ENCODE results near the gene LRR1. TPM values are rescaled to one million over a fixed set of nuclear protein-coding genes. Genes with fewer than 3 reads are reported as not detected.
"Not testable (repeated sequence)": the region's sequence is repeated elsewhere in the genome, so short reads cannot be mapped to it uniquely, and the experiment has no call there.

LRR1 gene
- total RNA-seq, 1 donor from 2014 or later = 48.4 TPM

DNA sequence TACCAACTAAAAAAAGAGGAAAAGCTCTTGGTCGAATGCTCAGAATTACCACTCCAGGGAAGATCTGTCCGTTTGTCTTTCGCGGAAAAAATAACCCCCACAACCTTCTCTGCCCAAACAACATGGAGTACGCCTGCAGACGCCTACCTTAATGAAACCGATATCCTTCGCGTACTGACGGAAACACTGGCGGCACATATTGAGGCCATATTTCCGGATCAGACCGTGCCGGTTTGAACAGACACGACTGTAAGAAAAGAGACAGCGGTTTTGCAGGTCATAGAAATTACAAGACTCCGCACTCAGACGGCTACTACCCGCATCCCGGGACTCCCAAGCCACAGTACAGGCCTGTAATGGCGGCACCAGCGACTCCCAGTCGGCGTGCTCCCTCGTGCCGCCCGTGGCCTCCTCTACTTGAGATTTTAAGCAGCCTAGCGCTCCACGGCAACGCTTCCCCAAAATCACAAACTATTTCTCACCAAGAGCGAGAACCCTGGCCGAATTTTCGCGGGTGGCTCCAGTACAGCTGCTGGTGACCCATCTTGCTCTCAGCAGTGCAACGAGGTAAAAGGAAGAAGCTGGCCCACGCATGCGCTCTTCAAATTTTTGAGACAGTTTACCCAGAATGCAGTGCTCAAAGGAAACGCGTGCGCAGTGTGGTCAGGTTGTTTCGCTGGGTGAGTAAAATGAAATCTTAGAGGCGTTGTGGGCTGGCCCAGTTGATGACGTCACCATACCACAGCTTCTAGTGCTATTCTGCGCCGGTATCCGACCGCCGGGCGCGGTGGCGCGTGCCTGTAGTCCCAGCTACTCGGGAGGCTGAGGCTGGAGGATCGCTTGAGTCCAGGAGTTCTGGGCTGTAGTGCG, 12.7 kb upstream of the LRR1 start, which contains the start of gene RPS29:
RPS29 (minus strand) TSS at position 578 of the 870 bp plus-strand sequence; CDS start at position 544, 34 bp downstream.
- intact Hi-C loops (cut with micrococcal nuclease) = loop anchor here (1.0 to 5.0 kb wide), 10 partner anchors 8 to 727 kb away; partner anchors contain the start of genes DMAC2L, L2HGDH, LRR1 and MGAT2

DNA sequence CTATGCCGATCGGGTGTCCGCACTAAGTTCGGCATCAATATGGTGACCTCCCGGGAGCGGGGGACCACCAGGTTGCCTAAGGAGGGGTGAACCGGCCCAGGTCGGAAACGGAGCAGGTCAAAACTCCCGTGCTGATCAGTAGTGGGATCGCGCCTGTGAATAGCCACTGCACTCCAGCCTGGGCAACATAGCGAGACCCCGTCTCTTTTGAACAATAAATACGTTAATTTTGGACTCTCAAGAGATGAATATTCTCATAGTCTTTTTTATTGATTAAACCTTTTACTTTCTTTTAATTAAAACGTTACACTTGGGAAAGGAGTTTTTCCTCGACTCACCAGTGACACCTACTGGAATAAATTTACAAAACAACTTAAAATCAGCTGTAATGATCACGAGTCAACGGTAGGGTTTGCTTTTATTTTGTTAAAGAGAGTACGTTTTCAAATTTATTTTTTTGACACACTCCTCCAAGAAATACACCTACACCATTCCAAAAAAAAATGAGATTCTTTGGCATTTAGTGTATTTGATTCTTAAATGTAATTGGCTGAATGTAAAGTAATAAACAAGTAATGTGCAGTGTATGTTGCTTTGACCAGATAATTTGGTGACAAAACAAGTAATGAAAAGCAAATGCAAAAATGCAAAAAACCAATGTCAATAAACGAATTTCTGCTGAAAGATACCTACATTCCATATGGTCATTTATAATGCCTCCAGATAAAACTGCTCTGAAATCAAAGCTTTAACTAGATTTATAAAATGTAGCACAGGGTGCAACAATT, 11.9 kb upstream of the LRR1 start:
- intact Hi-C loops (cut with micrococcal nuclease) = loop anchor here (1.0 to 5.0 kb wide), 10 partner anchors 7 to 726 kb away; partner anchors contain the start of genes DMAC2L, L2HGDH, LRR1 and MGAT2

DNA sequence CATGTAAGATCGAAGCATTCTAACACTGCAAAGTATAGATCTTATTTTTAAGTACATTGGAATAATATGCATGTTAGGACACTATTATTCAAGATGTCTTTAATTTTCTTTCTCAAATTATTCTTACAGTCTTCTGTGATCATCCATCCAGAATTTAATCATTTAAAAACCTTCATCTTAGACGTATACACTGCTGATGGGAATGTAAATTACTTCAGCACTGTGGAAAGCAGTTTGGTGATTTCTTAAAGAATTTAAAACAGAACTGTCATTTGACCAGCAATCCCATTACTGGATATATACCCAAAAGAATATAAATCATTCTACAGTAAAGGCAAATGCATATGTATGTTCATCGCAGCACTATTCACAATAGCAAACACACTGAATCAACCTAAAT, 9.4 kb upstream of the LRR1 start:
- intact Hi-C loops (cut with micrococcal nuclease) = loop anchor here (5.0 kb wide), 1 partner anchor 127 kb away; no protein-coding TSS in a partner anchor

- intact Hi-C loops (cut with micrococcal nuclease) = no loop called here
Measured at GRCh38 chr14:49593016-49593415, 5.7 kb upstream of the LRR1 start.

GRCh38 chr14:49594347-49595091, 4.2 kb upstream of the LRR1 start:
- intact Hi-C loops (cut with micrococcal nuclease) = loop anchor here (1.0 kb wide), 1 partner anchor 8 kb away; the partner anchor contains the start of gene RPS29

DNA sequence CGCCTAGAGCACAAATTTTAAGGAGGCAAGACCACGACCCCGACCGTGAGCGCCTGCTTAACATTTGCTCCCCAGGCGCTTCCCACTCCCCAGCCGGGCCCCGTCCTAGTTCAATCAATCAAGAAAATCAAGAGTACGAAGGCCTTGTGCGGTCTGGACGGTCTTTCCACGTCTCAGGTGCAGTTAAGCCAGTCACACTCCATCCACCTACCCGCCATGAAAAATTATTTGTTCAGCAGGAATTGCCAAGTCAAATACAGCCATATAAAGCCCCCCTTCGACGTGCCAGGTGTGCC, 603 bp upstream of the LRR1 start:
- intact Hi-C loops (cut with micrococcal nuclease) = loop anchor here (1.0 kb wide), 3 partner anchors 12 to 36 kb away; partner anchors contain the start of genes MGAT2, RPL36AL and RPS29

DNA sequence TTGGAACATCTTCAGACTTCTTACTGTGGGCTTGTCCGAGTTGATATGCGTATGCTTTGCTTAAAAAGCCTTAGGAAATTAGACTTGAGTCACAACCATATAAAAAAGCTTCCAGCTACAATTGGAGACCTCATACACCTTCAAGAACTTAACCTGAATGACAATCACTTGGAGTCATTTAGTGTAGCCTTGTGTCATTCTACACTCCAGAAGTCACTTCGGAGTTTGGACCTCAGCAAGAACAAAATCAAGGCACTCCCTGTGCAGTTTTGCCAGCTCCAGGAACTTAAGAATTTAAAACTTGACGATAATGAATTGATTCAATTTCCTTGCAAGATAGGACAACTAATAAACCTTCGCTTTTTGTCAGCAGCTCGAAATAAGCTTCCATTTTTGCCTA, 8.8 kb downstream of the LRR1 start:
- intact Hi-C loops (cut with micrococcal nuclease) = no loop called here

DNA sequence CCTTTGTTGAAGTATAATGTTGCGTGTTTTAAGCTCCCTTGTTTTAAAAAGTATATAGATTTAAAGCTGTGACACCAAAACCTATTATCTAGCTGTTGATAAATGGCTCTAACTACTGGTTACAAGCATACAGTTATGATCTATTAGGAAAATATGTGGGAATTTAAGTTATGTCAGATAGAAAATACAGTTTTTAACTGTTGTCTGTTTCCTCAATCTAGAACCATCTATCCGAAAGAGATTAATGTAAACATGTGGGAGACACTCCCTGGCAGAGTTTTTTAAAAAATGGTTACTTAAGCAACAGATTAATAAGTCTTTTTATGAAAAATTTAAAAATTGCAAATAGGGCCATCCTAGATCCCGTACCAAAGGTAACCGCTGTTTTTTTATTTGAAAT, 13.5 kb downstream of the LRR1 start:
- intact Hi-C loops (cut with micrococcal nuclease) = no loop called here

DNA sequence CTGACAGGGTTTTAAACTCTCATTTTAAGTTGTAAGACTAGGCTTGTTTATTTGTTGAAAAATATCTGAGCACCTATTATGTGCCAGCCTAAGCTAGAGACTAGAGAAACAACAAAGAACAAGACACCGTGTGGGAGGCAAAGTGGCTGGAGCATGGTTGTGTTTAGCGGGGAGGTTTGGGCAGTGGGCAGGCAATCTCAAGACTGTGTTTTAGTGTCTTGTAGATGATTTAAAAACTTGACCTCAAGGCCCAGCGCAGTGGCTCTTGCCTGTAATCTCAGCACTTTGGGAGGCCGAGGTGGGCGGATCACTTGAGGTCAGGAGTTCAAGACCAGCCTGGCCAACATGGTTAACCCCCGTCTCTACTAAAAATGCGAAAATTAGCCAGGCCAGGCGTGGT, 13.9 kb downstream of the LRR1 start:
- intact Hi-C loops (cut with micrococcal nuclease) = no loop called here

GRCh38 chr14:49614196-49614595, 15.5 kb downstream of the LRR1 start:
- intact Hi-C loops (cut with micrococcal nuclease) = no loop called here

- intact Hi-C loops (cut with micrococcal nuclease) = no loop called here
Measured at GRCh38 chr14:49615776-49616175, 17.0 kb downstream of the LRR1 start.

- intact Hi-C loops (cut with micrococcal nuclease) = no loop called here
Measured at GRCh38 chr14:49617852-49618519, 19.2 kb downstream of the LRR1 start.

DNA sequence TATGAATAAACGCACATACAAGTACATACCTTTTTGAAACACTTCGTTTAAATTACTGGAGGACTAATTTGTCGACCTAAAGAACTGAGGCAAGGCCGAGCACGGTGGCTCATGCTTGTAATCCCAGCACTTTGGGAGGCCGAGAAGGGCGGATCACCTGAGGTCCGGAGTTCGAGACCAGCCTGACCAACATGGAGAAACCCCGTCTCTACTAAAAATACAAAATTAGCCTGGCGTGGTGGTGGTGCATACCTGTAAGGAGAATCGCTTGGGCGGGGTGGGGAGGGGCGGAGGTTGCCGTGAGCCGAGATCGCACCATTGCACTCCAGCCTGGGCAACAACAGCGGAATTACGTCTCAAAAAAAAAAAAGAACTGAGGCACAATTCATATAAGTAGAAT, 20.5 kb downstream of the LRR1 start:
- intact Hi-C loops (cut with micrococcal nuclease) = not testable (repeated sequence)

- intact Hi-C loops (cut with micrococcal nuclease) = loop anchor here (1.0 to 10.0 kb wide), 8 partner anchors 15 to 695 kb away; partner anchors contain the start of genes DMAC2L, KLHDC2, L2HGDH and LRR1
Measured at GRCh38 chr14:49619730-49620129, 21.0 kb downstream of the LRR1 start.

DNA sequence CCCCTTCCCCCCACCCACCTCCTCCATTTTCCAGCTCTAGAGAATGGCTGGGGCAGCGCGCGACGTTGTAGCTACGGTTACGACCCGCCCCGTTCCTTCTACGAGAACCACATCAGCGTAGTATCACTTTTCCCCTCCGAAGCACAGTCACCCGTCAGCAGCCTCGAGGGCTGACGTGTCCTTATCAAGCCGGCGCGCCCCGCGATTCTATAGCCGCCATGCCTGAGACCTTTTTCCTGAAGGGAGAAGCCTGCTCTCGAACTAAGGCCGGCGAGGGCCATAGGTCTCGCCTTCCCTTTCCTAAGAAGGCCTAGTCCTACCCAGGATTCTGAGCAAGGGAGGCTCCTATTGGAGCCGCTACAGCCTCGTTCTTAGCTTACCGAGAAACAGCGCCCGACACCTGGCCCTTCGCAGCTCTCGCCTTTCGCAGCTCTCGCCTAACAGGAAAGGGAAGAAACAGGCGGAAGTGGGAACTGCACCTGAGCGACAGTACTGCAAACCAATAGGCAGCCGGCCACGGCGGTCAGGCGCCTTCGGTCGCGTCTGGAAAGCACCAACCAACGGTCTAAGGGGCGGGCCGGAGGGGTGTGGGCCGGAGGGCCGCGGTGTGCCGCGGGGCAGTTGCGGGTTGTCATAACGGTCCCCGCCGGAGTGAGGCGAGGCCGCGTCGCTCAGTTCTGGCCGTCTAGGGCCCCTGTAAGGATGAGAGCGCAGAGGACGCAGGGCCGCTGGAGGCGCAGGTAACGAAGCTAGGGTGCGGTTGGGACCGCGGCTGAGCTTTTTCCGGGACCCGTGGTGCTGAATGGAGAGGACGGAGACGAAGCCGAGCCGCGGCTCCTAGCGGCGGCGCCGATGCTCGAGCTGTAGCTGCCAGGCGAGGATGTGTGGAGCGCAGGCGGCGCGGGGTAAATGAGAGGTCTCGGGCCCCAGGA, 21.7 kb downstream of the LRR1 start, which contains the start of the genes MGAT2 and RPL36AL:
MGAT2 (plus strand) TSS at position 618 of the 932 bp plus-strand sequence. CDS start 470 bp downstream, outside the sequence.
RPL36AL (minus strand) TSS at position 445 of the 932 bp plus-strand sequence. CDS start 1,522 bp downstream, outside the sequence.
- intact Hi-C loops (cut with micrococcal nuclease) = loop anchor here (1.0 to 10.0 kb wide), 8 partner anchors 14 to 694 kb away; partner anchors contain the start of genes DMAC2L, KLHDC2, L2HGDH and LRR1

- intact Hi-C loops (cut with micrococcal nuclease) = loop anchor here (5.0 to 10.0 kb wide), 2 partner anchors 381 to 694 kb away; partner anchors contain the start of genes DMAC2L and L2HGDH
Measured at GRCh38 chr14:49621114-49621881, 22.6 kb downstream of the LRR1 start.

- intact Hi-C loops (cut with micrococcal nuclease) = loop anchor here (5.0 to 10.0 kb wide), 2 partner anchors 380 to 693 kb away; partner anchors contain the start of genes DMAC2L and L2HGDH
Measured at GRCh38 chr14:49622022-49622607, 23.4 kb downstream of the LRR1 start.
